ENCODE results near the gene C3AR1.

The C3AR1 gene

GRCh38 chr12:8034802-8035201 lies 31.4 kb downstream of the C3AR1 start:
- TF ChIP-seq ZNF565 (CRISPR knock-in tag; conservative IDR thresholded peaks at IDR 0.05; ENCODE audit: low read depth), result no peak
- no peak for TF ChIP-seq POU6F1 (CRISPR knock-in tag; IDR thresholded peaks at IDR 0.05; ENCODE audit: borderline replicate concordance, low read depth)
- TF ChIP-seq, protein P1, sequence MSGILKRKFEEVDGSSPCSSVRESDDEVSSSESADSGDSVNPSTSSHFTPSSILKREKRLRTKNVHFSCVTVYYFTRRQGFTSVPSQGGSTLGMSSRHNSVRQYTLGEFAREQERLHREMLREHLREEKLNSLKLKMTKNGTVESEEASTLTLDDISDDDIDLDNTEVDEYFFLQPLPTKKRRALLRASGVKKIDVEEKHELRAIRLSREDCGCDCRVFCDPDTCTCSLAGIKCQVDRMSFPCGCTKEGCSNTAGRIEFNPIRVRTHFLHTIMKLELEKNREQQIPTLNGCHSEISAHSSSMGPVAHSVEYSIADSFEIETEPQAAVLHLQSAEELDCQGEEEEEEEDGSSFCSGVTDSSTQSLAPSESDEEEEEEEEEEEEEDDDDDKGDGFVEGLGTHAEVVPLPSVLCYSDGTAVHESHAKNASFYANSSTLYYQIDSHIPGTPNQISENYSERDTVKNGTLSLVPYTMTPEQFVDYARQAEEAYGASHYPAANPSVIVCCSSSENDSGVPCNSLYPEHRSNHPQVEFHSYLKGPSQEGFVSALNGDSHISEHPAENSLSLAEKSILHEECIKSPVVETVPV (CRISPR knock-in tag; IDR thresholded peaks at IDR 0.05), result no peak
- no peak for TF ChIP-seq ESRRG (CRISPR knock-in tag; IDR thresholded peaks at IDR 0.05)
- TF ChIP-seq ARNTL (CRISPR knock-in tag; IDR thresholded peaks at IDR 0.05; ENCODE audit: borderline replicate concordance, low read depth), result no peak
- no peak for TF ChIP-seq PPARA (CRISPR knock-in tag; IDR thresholded peaks at IDR 0.05; ENCODE audit: borderline replicate concordance)
- no peak for TF ChIP-seq ZNF8 (CRISPR knock-in tag; IDR thresholded peaks at IDR 0.05)
- TF ChIP-seq ZC3H10 (CRISPR knock-in tag; IDR thresholded peaks at IDR 0.05), result no peak
- no peak for TF ChIP-seq SNAI2 (CRISPR knock-in tag; IDR thresholded peaks at IDR 0.05)
- no peak for TF ChIP-seq RARB (CRISPR knock-in tag; IDR thresholded peaks at IDR 0.05)
- TF ChIP-seq, protein P2, sequence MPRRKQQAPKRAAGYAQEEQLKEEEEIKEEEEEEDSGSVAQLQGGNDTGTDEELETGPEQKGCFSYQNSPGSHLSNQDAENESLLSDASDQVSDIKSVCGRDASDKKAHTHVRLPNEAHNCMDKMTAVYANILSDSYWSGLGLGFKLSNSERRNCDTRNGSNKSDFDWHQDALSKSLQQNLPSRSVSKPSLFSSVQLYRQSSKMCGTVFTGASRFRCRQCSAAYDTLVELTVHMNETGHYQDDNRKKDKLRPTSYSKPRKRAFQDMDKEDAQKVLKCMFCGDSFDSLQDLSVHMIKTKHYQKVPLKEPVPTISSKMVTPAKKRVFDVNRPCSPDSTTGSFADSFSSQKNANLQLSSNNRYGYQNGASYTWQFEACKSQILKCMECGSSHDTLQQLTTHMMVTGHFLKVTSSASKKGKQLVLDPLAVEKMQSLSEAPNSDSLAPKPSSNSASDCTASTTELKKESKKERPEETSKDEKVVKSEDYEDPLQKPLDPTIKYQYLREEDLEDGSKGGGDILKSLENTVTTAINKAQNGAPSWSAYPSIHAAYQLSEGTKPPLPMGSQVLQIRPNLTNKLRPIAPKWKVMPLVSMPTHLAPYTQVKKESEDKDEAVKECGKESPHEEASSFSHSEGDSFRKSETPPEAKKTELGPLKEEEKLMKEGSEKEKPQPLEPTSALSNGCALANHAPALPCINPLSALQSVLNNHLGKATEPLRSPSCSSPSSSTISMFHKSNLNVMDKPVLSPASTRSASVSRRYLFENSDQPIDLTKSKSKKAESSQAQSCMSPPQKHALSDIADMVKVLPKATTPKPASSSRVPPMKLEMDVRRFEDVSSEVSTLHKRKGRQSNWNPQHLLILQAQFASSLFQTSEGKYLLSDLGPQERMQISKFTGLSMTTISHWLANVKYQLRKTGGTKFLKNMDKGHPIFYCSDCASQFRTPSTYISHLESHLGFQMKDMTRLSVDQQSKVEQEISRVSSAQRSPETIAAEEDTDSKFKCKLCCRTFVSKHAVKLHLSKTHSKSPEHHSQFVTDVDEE (CRISPR knock-in tag; IDR thresholded peaks at IDR 0.05), result no peak
- no peak for TF ChIP-seq TCF4 (CRISPR knock-in tag; IDR thresholded peaks at IDR 0.05; ENCODE audit: borderline replicate concordance)
- no peak for ATAC-seq

- no peak for TF ChIP-seq POU6F1 (CRISPR knock-in tag; IDR thresholded peaks at IDR 0.05; ENCODE audit: borderline replicate concordance, low read depth)
- TF ChIP-seq, protein P1 (CRISPR knock-in tag; IDR thresholded peaks at IDR 0.05), result no peak
- TF ChIP-seq CSDC2 (CRISPR knock-in tag; IDR thresholded peaks at IDR 0.05), result no peak
- no peak for TF ChIP-seq CREB5 (CRISPR knock-in tag; IDR thresholded peaks at IDR 0.05; ENCODE audit: low read depth)
- TF ChIP-seq RARB (CRISPR knock-in tag; IDR thresholded peaks at IDR 0.05), result no peak
- TF ChIP-seq ESRRG (CRISPR knock-in tag; IDR thresholded peaks at IDR 0.05), result no peak
- no peak for TF ChIP-seq ZFP3 (CRISPR knock-in tag; IDR thresholded peaks at IDR 0.05)
- TF ChIP-seq BACH2 (CRISPR knock-in tag; IDR thresholded peaks at IDR 0.05; ENCODE audit: borderline replicate concordance), result no peak
- TF ChIP-seq ZC3H10 (CRISPR knock-in tag; IDR thresholded peaks at IDR 0.05), result no peak
- TF ChIP-seq GLIS3 (CRISPR knock-in tag; IDR thresholded peaks at IDR 0.05), result no peak
- TF ChIP-seq PPARA (CRISPR knock-in tag; IDR thresholded peaks at IDR 0.05; ENCODE audit: borderline replicate concordance), result no peak
- TF ChIP-seq, protein P3, sequence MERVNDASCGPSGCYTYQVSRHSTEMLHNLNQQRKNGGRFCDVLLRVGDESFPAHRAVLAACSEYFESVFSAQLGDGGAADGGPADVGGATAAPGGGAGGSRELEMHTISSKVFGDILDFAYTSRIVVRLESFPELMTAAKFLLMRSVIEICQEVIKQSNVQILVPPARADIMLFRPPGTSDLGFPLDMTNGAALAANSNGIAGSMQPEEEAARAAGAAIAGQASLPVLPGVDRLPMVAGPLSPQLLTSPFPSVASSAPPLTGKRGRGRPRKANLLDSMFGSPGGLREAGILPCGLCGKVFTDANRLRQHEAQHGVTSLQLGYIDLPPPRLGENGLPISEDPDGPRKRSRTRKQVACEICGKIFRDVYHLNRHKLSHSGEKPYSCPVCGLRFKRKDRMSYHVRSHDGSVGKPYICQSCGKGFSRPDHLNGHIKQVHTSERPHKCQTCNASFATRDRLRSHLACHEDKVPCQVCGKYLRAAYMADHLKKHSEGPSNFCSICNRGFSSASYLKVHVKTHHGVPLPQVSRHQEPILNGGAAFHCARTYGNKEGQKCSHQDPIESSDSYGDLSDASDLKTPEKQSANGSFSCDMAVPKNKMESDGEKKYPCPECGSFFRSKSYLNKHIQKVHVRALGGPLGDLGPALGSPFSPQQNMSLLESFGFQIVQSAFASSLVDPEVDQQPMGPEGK (CRISPR knock-in tag; IDR thresholded peaks at IDR 0.05; ENCODE audit: borderline replicate concordance), result no peak
- TF ChIP-seq ZNF565 (CRISPR knock-in tag; conservative IDR thresholded peaks at IDR 0.05; ENCODE audit: low read depth), result no peak
- no peak for TF ChIP-seq SNAI2 (CRISPR knock-in tag; IDR thresholded peaks at IDR 0.05)
- no peak for TF ChIP-seq ZFP30 (CRISPR knock-in tag; IDR thresholded peaks at IDR 0.05)
- TF ChIP-seq ZNF70 (CRISPR knock-in tag; IDR thresholded peaks at IDR 0.05), result no peak
- no peak for TF ChIP-seq OSR1 (CRISPR knock-in tag; IDR thresholded peaks at IDR 0.05)
- no peak for TF ChIP-seq ISL1 (CRISPR knock-in tag; IDR thresholded peaks at IDR 0.05)
- no peak for TF ChIP-seq ARNTL (CRISPR knock-in tag; IDR thresholded peaks at IDR 0.05; ENCODE audit: borderline replicate concordance, low read depth)
- no peak for TF ChIP-seq TOX (CRISPR knock-in tag; IDR thresholded peaks at IDR 0.05; ENCODE audit: borderline replicate concordance)
- peak; percentile 67 for ATAC-seq
Observed at GRCh38 chr12:8033153-8034044, 32.8 kb downstream of the C3AR1 start.

All from SK-N-SH treated with all-trans-retinoic acid at 6 μM for 48 hours (cell line).